Right lobe of liver (tissue), 6 donors: ENCODE measurements around the gene FADS3. TPM values are rescaled to one million over a fixed set of nuclear protein-coding genes. Genes with fewer than 3 reads are reported as not detected.

ENCODE experiments used
- ATAC-seq, 4 donors: fragments of 200-7000 bp; cut with Tn5 transposase; one replicate each; pipeline ENCODE4 v1.9.1; 2020; ENCODE audit warnings: mild to moderate bottlenecking in 4 of 4, moderate library complexity in 4 of 4
- DNase-seq, 3 donors: peaks; one replicate each; pipeline ENCODE4 v3.0.0-alpha.2; 2020
- H3K27ac ChIP-seq, 3 donors: fragments of 200-600 bp; one replicate each; pipeline ENCODE4 v1.8.0; 2022
- H3K27me3 ChIP-seq, 2 donors: fragments of 200-600 bp; one replicate each; pipeline ENCODE4 v1.8.0; 2022
- H3K36me3 ChIP-seq, 4 donors: fragments of 200-600 bp; sonication (generic) in 1 of 4; one replicate each; pipeline versions ENCODE4 v1.5.1 to v1.8.0; 2017 to 2022; ENCODE audit warnings: control low read depth in 1 of 4
- H3K4me1 ChIP-seq, 4 donors: fragments of 200-600 bp; sonication (generic) in 1 of 4; one replicate each; pipeline versions ENCODE4 v1.5.1 to v1.8.0; 2017 to 2022; ENCODE audit warnings: control low read depth in 1 of 4
- H3K4me3 ChIP-seq, 3 donors: fragments of 200-600 bp; one replicate each; pipeline ENCODE4 v1.8.0; 2022
- H3K9me3 ChIP-seq, 4 donors: fragments of 200-600 bp; sonication (generic) in 1 of 4; one replicate each; pipeline versions ENCODE4 v1.5.1 to v1.8.0; 2017 to 2022; ENCODE audit warnings: control low read depth in 1 of 4
- CTCF ChIP-seq, 4 donors: fragments of 200-600 bp in 3 of 4; fragments of 450-650 bp in 1 of 4; IDR thresholded peaks; one replicate each; pipeline versions ENCODE4 v1.5.1 to v1.8.0; 2016 to 2022; ENCODE audit warnings: antibody characterized with exemption in 4 of 4, mild to moderate bottlenecking in 2 of 4
- POLR2A ChIP-seq: fragments of 450-650 bp; IDR thresholded peaks from one replicate; pipeline ENCODE4 v1.6.1; 2017; ENCODE audit warnings: antibody characterized with exemption, mild to moderate bottlenecking
- WGBS: methylation state at CpG from one replicate; pipeline ENCODE4 v1.1.6; 2018; ENCODE audit warnings: low coverage, low lambda C conversion rate; ENCODE audit not compliant: insufficient coverage; ENCODE audit errors: missing lambda C conversion rate; 5-methylcytosine and 5-hydroxymethylcytosine counted together
- intact Hi-C, 2 donors: fragments of 100-400 bp; cut with DNase I; formaldehyde crosslinking; loops; one replicate each; pipeline versions ENCODE4 v1.11.2 to v1.14.1; 2022
- total RNA-seq, 6 experiments: library from RNA; depleted of rRNA in 2 of 6; stranded (reverse); fragments of >200 nt in 2 of 6; fragmentation: NEBNext Ultra II Directional in 3 of 6; extraction: Animal tissue kit (Norgen Biotek cat#: 25700) in 3 of 6; gene quantifications; one replicate each; pipeline versions ENCODE4 v1.1.0 to v1.2.4, GENCODE V29; 2016 to 2023
- donor health status: DM: no; HTN: yes; CAD: no.
- donor health status: DM: no; HTN: no; CAD: no.
- donor health status: DM: no; HTN: no; CAD: no.
- donor health status: DM: no; HTN: yes; CAD: no.
- donor health status: DM: no; HTN: yes; CAD: no.

The FADS3 gene
- total RNA-seq, 6 experiments from 2014 or later = 13.0 to 69.8 (median 22.7) TPM

GRCh38 chr11:61868571-61869428, 22.5 kb downstream of the FADS3 start:
- Histone ChIP-seq H3K27me3 (no peaks in the 10 kb centered on the region), H3K4me1 (no peaks in the 10 kb centered on the region), H3K9me3 (no peaks in the 10 kb centered on the region), H3K27ac (no peak overlapping the region), H3K36me3 (peaks cover 0 to 4% (median 0%) of the 10 kb centered on the region in 4 donors), H3K4me3 (no peak overlapping the region)
- intact Hi-C loops = no loop called here
- DNase-seq = no peak
- 95% methylated on average over 4 of the region's 14 CpGs for WGBS
- no peak for ATAC-seq
- TF ChIP-seq POLR2A (no peak), CTCF (IDR thresholded peaks at IDR 0.05) (no peak)

- TF ChIP-seq CTCF (IDR thresholded peaks at IDR 0.05) (no peak), POLR2A (no peak)
- Histone ChIP-seq H3K27me3 (no peaks in the 10 kb centered on the region), H3K9me3 (no peaks in the 10 kb centered on the region), H3K4me3 (no peak overlapping the region), H3K4me1 (no peaks in the 10 kb centered on the region), H3K36me3 (peaks cover 0 to 4% (median 0%) of the 10 kb centered on the region in 4 donors), H3K27ac (no peak overlapping the region)
- intact Hi-C loops = no loop called here
- DNase-seq (no peak), ATAC-seq (no peak)
- WGBS = 89% methylated on average over 4 of the region's 6 CpGs
Measured at GRCh38 chr11:61866958-61867343, 24.4 kb downstream of the FADS3 start.

DNA sequence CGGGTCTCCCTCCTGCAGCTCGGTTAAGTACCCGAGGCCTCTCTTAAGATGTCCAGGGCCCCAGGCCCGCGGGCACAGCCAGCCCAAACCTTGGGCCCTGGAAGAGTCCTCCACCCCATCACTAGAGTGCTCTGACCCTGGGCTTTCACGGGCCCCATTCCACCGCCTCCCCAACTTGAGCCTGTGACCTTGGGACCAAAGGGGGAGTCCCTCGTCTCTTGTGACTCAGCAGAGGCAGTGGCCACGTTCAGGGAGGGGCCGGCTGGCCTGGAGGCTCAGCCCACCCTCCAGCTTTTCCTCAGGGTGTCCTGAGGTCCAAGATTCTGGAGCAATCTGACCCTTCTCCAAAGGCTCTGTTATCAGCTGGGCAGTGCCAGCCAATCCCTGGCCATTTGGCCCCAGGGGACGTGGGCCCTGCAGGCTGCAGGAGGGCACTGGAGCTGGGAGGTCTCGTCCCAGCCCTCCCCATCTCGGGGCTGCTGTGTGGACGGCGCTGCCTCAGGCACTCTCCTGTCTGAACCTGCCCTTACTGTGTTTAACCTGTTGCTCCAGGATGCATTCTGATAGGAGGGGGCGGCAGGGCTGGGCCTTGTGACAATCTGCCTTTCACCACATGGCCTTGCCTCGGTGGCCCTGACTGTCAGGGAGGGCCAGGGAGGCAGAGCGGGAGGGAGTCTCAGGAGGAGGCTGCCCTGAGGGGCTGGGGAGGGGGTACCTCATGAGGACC, 25.0 kb downstream of the FADS3 start:
- ATAC-seq = no peak

More for the DNA sequence above, 25.0 kb downstream of the FADS3 start:
- no peaks in the 10 kb centered on the region for H3K9me3 ChIP-seq
- intact Hi-C loops = no loop called here
- no peaks in the 10 kb centered on the region for H3K4me1 ChIP-seq
- no peak for DNase-seq
- no peak overlapping the region for H3K4me3 ChIP-seq
- H3K36me3 ChIP-seq = peaks cover 0 to 4% (median 0%) of the 10 kb centered on the region in 4 donors
- 66% methylated on average over 3 of the region's 18 CpGs for WGBS
- TF ChIP-seq POLR2A (no peak), CTCF (IDR thresholded peaks at IDR 0.05) (no peak)
- H3K27ac ChIP-seq = no peak overlapping the region
- H3K27me3 ChIP-seq = no peaks in the 10 kb centered on the region
